ENCODE data around the gene CCT3. TPM values are rescaled to one million over a fixed set of nuclear protein-coding genes. Genes with fewer than 3 reads are reported as not detected.
"Not testable (repeated sequence)": the region's sequence is repeated elsewhere in the genome, so short reads cannot be mapped to it uniquely, and the experiment has no call there.

Gene CCT3
- total RNA-seq, 2 donors from 2014 or later = 125 to 294 TPM

DNA sequence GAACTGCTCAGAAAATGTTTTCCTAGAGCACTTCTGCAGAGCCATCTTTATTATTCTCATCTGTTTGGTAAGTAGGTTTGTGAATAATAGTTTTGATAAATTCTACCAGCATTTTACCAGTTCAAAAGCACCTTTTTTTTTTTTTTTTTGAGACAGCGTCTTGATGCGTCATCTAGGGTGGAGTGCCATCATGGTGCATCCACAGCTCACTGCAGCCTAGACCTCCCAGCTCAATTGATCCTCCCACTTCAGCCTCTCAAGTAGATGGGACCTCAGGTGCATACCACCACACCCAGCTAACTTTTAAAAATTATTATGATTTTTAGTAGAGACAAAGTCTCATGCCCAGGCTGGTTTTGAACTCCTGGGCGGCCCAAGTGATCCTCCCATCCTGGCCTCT, 21.2 kb upstream of the CCT3 start:
- TF ChIP-seq, protein P1, sequence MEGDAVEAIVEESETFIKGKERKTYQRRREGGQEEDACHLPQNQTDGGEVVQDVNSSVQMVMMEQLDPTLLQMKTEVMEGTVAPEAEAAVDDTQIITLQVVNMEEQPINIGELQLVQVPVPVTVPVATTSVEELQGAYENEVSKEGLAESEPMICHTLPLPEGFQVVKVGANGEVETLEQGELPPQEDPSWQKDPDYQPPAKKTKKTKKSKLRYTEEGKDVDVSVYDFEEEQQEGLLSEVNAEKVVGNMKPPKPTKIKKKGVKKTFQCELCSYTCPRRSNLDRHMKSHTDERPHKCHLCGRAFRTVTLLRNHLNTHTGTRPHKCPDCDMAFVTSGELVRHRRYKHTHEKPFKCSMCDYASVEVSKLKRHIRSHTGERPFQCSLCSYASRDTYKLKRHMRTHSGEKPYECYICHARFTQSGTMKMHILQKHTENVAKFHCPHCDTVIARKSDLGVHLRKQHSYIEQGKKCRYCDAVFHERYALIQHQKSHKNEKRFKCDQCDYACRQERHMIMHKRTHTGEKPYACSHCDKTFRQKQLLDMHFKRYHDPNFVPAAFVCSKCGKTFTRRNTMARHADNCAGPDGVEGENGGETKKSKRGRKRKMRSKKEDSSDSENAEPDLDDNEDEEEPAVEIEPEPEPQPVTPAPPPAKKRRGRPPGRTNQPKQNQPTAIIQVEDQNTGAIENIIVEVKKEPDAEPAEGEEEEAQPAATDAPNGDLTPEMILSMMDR (IDR thresholded peaks at IDR 0.05) = no peak
- H3K4me1 ChIP-seq = no peaks in the 10 kb centered on the region
- no peaks in the 10 kb centered on the region for H3K27me3 ChIP-seq
- H3K4me3 ChIP-seq = no peak overlapping the region
- H3K9ac ChIP-seq (ENCODE audit: low read depth in 2 of 2, low read length in 2 of 2) = no peak overlapping the region
- H3K36me3 ChIP-seq = no peaks in the 10 kb centered on the region
- H3K9me3 ChIP-seq = no peaks in the 10 kb centered on the region
- H3K27ac ChIP-seq = no peak overlapping the region
- no peak for DNase-seq
- intact Hi-C loops (cut with DNase I) = no loop called here

DNA sequence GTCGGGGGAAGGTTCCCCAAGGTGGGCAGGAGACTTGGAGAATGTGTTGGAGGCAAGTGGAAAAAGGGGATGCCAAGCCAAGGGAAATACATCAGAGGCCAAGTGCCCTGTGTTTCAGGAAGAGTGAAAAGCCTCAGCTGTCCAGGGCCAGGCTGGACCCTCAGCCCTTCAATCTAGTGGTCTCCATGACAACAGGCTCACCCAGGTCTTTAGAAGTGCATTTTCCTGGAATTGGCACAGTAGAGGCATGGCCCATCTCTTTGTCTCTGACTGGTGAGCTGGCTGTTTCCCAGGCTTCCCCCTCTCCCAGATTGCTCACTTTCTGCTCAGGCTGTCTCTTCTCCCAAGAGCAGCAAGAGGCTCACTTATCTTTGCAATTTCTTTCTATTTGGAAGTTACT, 20.5 kb upstream of the CCT3 start:
- H3K4me3 ChIP-seq = no peak overlapping the region
- H3K27ac ChIP-seq = no peak overlapping the region
- no peak for DNase-seq
- TF ChIP-seq, protein P1 (IDR thresholded peaks at IDR 0.05) = no peak
- H3K36me3 ChIP-seq = no peaks in the 10 kb centered on the region
- no peaks in the 10 kb centered on the region for H3K27me3 ChIP-seq
- H3K9ac ChIP-seq (ENCODE audit: low read depth in 2 of 2, low read length in 2 of 2) = no peak overlapping the region
- intact Hi-C loops (cut with DNase I) = no loop called here
- no peaks in the 10 kb centered on the region for H3K4me1 ChIP-seq
- no peaks in the 10 kb centered on the region for H3K9me3 ChIP-seq

DNA sequence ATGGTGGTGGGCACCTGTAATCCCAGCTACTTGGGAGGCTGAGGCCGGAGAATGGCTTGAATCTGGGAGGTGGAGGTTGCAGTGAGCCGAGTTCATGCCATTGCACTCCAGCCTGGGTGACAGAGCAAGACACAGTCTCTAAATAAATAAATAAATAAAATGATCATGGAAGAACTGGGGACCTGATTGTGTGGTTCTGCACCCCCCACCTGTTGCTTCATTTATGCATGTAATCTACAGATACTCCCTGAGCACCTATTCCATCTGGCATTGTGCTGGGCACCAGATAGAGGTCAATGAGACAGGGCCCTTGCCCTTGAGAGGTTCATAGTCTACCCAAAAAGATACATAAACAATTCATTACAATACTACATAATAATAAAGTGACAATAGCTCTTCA, 19.9 kb upstream of the CCT3 start:
- Histone ChIP-seq H3K4me3 (no peak overlapping the region), H3K27ac (no peak overlapping the region), H3K4me1 (no peaks in the 10 kb centered on the region), H3K27me3 (no peaks in the 10 kb centered on the region), H3K9me3 (no peaks in the 10 kb centered on the region), H3K36me3 (no peaks in the 10 kb centered on the region), H3K9ac (ENCODE audit: low read depth in 2 of 2, low read length in 2 of 2) (no peak overlapping the region)
- intact Hi-C loops (cut with DNase I) = no loop called here
- TF ChIP-seq, protein P1 (IDR thresholded peaks at IDR 0.05) = no peak
- DNase-seq = no peak

GRCh38 chr1:156356875-156357534, 18.9 kb upstream of the CCT3 start:
- Histone ChIP-seq H3K27me3 (no peaks in the 10 kb centered on the region), H3K27ac (no peak overlapping the region), H3K36me3 (no peaks in the 10 kb centered on the region), H3K9me3 (no peaks in the 10 kb centered on the region), H3K9ac (ENCODE audit: low read depth in 2 of 2, low read length in 2 of 2) (no peak overlapping the region), H3K4me1 (no peaks in the 10 kb centered on the region), H3K4me3 (no peak overlapping the region)
- TF ChIP-seq, protein P1 (IDR thresholded peaks at IDR 0.05) = peak; percentile 60
- intact Hi-C loops (cut with DNase I) = no loop called here
- DNase-seq = peak; percentile 75

GRCh38 chr1:156356262-156356874, 18.3 kb upstream of the CCT3 start:
- no peaks in the 10 kb centered on the region for H3K9me3 ChIP-seq
- no peaks in the 10 kb centered on the region for H3K27me3 ChIP-seq
- TF ChIP-seq, protein P1 (IDR thresholded peaks at IDR 0.05) = no peak
- no peaks in the 10 kb centered on the region for H3K4me1 ChIP-seq
- intact Hi-C loops (cut with DNase I) = no loop called here
- DNase-seq = no peak
- no peak overlapping the region for H3K9ac ChIP-seq (ENCODE audit: low read depth in 2 of 2, low read length in 2 of 2)
- no peak overlapping the region for H3K27ac ChIP-seq
- no peaks in the 10 kb centered on the region for H3K36me3 ChIP-seq
- H3K4me3 ChIP-seq = no peak overlapping the region

- DNase-seq; H3K4me1 ChIP-seq; H3K4me3 ChIP-seq; H3K27ac ChIP-seq; H3K27me3 ChIP-seq; H3K36me3 ChIP-seq; H3K9me3 ChIP-seq; H3K9ac ChIP-seq (ENCODE audit: low read depth in 2 of 2, low read length in 2 of 2); intact Hi-C loops (cut with DNase I): not testable (repeated sequence)
Observed at GRCh38 chr1:156352481-156352880, 14.4 kb upstream of the CCT3 start.
